Hepatocyte (in vitro differentiated cells): ENCODE measurements around the gene DCAF11. TPM values are rescaled to one million over a fixed set of nuclear protein-coding genes. Genes with fewer than 3 reads are reported as not detected.

Source experiments
- DNase-seq: peaks from one replicate; pipeline ENCODE4 v3.0.0-alpha.2; 2016; ENCODE audit warnings: low spot score
- H2AFZ ChIP-seq: fragments of 200-600 bp; sonication (generic); 2 replicates; pipeline ENCODE4 v1.6.0; 2016; ENCODE audit warnings: antibody characterized with exemption, mild to moderate bottlenecking
- H3K27ac ChIP-seq: fragments of 200-600 bp; sonication (generic); 2 replicates; pipeline ENCODE4 v1.5.1; 2016; ENCODE audit warnings: mild to moderate bottlenecking
- H3K27me3 ChIP-seq: fragments of 200-600 bp; sonication (generic); 2 replicates; pipeline ENCODE4 v1.6.1; 2016
- H3K36me3 ChIP-seq: fragments of 200-600 bp; sonication (generic); replicated peaks from 2 replicates; pipeline ENCODE4 v1.5.1; 2016; ENCODE audit warnings: low read depth; ENCODE audit not compliant: insufficient read depth
- H3K4me1 ChIP-seq: fragments of 200-600 bp; sonication (generic); 2 replicates; pipeline ENCODE4 v1.5.1; 2016; ENCODE audit warnings: mild to moderate bottlenecking, moderate library complexity; ENCODE audit not compliant: insufficient read depth
- H3K4me2 ChIP-seq: fragments of 200-600 bp; sonication (generic); 2 replicates; pipeline ENCODE4 v1.6.0; 2016
- H3K4me3 ChIP-seq: fragments of 200-600 bp; sonication (generic); 2 replicates; pipeline ENCODE4 v1.5.1; 2016; ENCODE audit warnings: mild to moderate bottlenecking
- H3K79me2 ChIP-seq: fragments of 200-600 bp; sonication (generic); 2 replicates; pipeline ENCODE4 v1.6.0; 2017; ENCODE audit warnings: mild to moderate bottlenecking
- H3K9me2 ChIP-seq: fragments of 200-600 bp; sonication (generic); replicated peaks from 2 replicates; pipeline ENCODE4 v1.6.0; 2017; ENCODE audit warnings: mild to moderate bottlenecking; ENCODE audit not compliant: insufficient read depth
- H3K9me3 ChIP-seq: fragments of 200-600 bp; sonication (generic); 2 replicates; pipeline ENCODE4 v1.5.1; 2016; ENCODE audit warnings: low read depth, mild to moderate bottlenecking
- H4K20me1 ChIP-seq: fragments of 200-600 bp; sonication (generic); 2 replicates; pipeline ENCODE4 v1.6.0; 2016; ENCODE audit warnings: mild to moderate bottlenecking; ENCODE audit not compliant: insufficient read depth, poor library complexity, severe bottlenecking
- CTCF ChIP-seq: fragments of 200-600 bp; sonication (generic); IDR thresholded peaks from 2 replicates; pipeline ENCODE4 v1.5.1; 2016; ENCODE audit warnings: antibody characterized with exemption, mild to moderate bottlenecking; ENCODE audit not compliant: poor library complexity
- EZH2 ChIP-seq: fragments of 200-600 bp; sonication (generic); IDR thresholded peaks from 2 replicates; pipeline ENCODE4 v1.6.1; 2016; ENCODE audit warnings: antibody characterized with exemption, mild to moderate bottlenecking, borderline replicate concordance
- EZH2phosphoT487 ChIP-seq: fragments of 200-600 bp; sonication (generic); IDR thresholded peaks from one replicate; pipeline ENCODE4 v1.6.1; 2018; ENCODE audit warnings: antibody characterized with exemption, mild to moderate bottlenecking, low read depth, moderate library complexity; ENCODE audit not compliant: unreplicated experiment, severe bottlenecking
- WGBS: methylation state at CpG from one replicate; pipeline ENCODE4 v1.1.6; 2016; ENCODE audit warnings: low lambda C conversion rate; ENCODE audit errors: missing lambda C conversion rate; 5-methylcytosine and 5-hydroxymethylcytosine counted together
- polyA plus RNA-seq: library from polyadenylated mRNA; unstranded; fragments of >200 nt; fragmentation: Nextera tagmentation; extraction: Ambion mirVana; gene quantifications from 2 replicates; pipeline ENCODE4 v1.2.1, GENCODE V29; 2016
- total RNA-seq: library from RNA; depleted of rRNA; stranded (reverse); fragments of >200 nt; gene quantifications from 2 replicates; pipeline ENCODE4 v1.2.3, GENCODE V29; 2014

The DCAF11 gene
- total and polyA plus RNA-seq, 2 experiments from 2014 or later = 55.6 to 78.9 TPM

DNA sequence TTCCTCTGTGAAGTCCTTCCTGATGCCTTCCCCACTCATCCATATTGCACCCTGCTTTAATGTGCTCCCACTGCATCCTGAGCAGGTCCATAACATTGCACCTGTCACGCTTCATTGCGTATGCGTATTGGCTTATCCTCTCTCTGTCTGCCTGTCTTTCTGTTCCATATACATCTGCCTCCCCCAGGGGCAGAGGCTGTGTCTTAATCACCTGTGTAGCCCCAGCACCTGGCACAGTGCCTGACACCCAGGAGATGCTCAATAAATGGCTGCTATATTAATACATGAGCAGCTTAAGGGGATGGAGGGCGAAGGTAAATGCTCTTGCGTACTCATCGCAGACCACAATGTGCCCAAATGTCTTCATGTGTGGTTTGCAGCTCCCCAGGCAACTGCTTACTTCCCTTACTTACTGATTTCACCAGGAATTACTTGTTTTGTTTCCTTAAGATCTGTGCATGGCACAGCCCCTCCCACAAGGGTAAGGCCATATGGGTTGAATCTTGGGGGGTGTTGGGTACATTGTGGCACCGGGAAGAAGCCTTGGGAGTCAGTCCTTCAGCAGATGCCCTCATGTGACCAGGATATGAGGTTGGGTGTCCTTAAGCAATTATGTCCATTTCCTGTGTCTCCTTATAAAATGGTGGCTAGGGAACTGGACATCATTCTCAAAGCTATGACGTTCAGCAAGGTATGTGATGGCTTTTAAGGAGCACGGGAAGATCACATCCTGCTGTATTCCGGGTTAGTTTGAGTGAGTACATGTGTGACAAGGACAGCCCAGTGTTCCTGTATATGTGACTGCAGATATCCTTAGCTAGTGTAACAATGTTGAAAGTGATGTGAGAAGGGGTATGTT is 44.1 kb upstream of the DCAF11 start:
- peaks cover 4% of the 10 kb centered on the region for H3K4me1 ChIP-seq
- H3K36me3 ChIP-seq = no peaks in the 10 kb centered on the region
- H3K27ac ChIP-seq = no peak overlapping the region
- DNase-seq = no peak
- TF ChIP-seq CTCF = no peak
- TF ChIP-seq EZH2phosphoT487 = no peak
- TF ChIP-seq EZH2 = no peak
- no peaks in the 10 kb centered on the region for H3K9me3 ChIP-seq
- no peaks in the 10 kb centered on the region for H3K9me2 ChIP-seq
- H3K4me3 ChIP-seq = no peak overlapping the region
- H3K27me3 ChIP-seq = peaks cover 3% of the 10 kb centered on the region
- H3K79me2 ChIP-seq = no peaks in the 10 kb centered on the region
- WGBS = 87% methylated on average over 10 of the region's 10 CpGs
- no peak overlapping the region for H3K4me2 ChIP-seq
- no peak overlapping the region for H2AFZ ChIP-seq
- H4K20me1 ChIP-seq = no peaks in the 10 kb centered on the region

DNA sequence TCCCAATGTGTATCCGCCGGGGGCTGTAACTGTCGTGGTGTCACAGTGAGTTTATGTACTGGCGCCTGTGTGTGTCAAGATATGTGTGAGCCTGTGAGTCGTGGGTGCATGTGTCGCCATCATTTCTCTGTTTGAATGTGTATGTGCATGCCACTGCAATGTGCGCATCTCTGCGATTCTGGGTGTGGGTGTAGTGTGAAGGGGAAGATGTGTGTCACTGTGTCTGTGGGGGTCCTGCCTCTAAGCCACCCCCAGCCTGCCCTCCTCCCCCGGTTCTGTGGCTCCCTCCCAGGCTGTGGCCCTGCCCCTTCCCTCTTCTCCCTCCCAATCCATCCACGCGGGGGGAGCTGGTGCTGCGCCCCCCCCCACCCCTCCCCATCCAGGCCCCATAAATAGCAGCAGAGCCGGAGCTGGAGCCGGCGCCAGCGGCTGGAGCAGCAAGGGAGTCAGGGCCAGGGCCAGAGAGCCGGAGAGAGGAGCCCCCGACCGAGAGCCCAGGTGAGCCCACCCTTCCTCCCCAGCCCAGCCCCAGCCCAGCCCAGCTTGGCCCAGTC is 43.4 kb upstream of the DCAF11 start, which contains the start of gene CPNE6:
Gene CPNE6 (plus strand): TSS at position 419 of the 554 bp plus-strand sequence. CDS start 1,375 bp downstream, outside the sequence.
- no peaks in the 10 kb centered on the region for H3K36me3 ChIP-seq
- no peak within 1 kb of the TSS for H3K27ac ChIP-seq
- peaks cover 4% of the 10 kb centered on the region for H3K4me1 ChIP-seq
- 89% methylated on average over 12 of the region's 19 CpGs for WGBS
- H3K4me2 ChIP-seq = no peak within 1 kb of the TSS
- TF ChIP-seq EZH2 = no peak
- no peak for TF ChIP-seq EZH2phosphoT487
- H3K9me2 ChIP-seq = no peaks in the 10 kb centered on the region
- no peak within 1 kb of the TSS for H3K4me3 ChIP-seq
- DNase-seq = no peak
- peaks cover 3% of the 10 kb centered on the region for H3K27me3 ChIP-seq
- no peaks in the 10 kb centered on the region for H4K20me1 ChIP-seq
- H2AFZ ChIP-seq = no peak within 1 kb of the TSS
- H3K9me3 ChIP-seq = no peaks in the 10 kb centered on the region
- no peaks in the 10 kb centered on the region for H3K79me2 ChIP-seq

- H3K4me3 ChIP-seq = no peak overlapping the region
- no peaks in the 10 kb centered on the region for H4K20me1 ChIP-seq
- peaks cover 3% of the 10 kb centered on the region for H3K27me3 ChIP-seq
- H3K4me2 ChIP-seq = no peak overlapping the region
- H3K27ac ChIP-seq = no peak overlapping the region
- H3K4me1 ChIP-seq = peaks cover 1% of the 10 kb centered on the region
- H3K36me3 ChIP-seq = no peaks in the 10 kb centered on the region
- no peaks in the 10 kb centered on the region for H3K9me3 ChIP-seq
- H3K9me2 ChIP-seq = no peaks in the 10 kb centered on the region
- H3K79me2 ChIP-seq = no peaks in the 10 kb centered on the region
- TF ChIP-seq CTCF (no peak), EZH2phosphoT487 (no peak), EZH2 (no peak)
- 82% methylated on average over 12 of the region's 12 CpGs for WGBS
- no peak for DNase-seq
- H2AFZ ChIP-seq = no peak overlapping the region
Observed at GRCh38 chr14:24071836-24072430, 42.6 kb upstream of the DCAF11 start.

- no peaks in the 10 kb centered on the region for H4K20me1 ChIP-seq
- 92% methylated on average over 7 of the region's 7 CpGs for WGBS
- H3K9me3 ChIP-seq = no peaks in the 10 kb centered on the region
- no peak overlapping the region for H3K4me2 ChIP-seq
- no peak overlapping the region for H2AFZ ChIP-seq
- TF ChIP-seq CTCF (no peak), EZH2phosphoT487 (no peak), EZH2 (no peak)
- no peak overlapping the region for H3K4me3 ChIP-seq
- no peak for DNase-seq
- no peaks in the 10 kb centered on the region for H3K9me2 ChIP-seq
- no peak overlapping the region for H3K27ac ChIP-seq
- H3K27me3 ChIP-seq = peaks cover 3% of the 10 kb centered on the region
- no peaks in the 10 kb centered on the region for H3K79me2 ChIP-seq
- H3K4me1 ChIP-seq = no peaks in the 10 kb centered on the region
- H3K36me3 ChIP-seq = no peaks in the 10 kb centered on the region
Observed at GRCh38 chr14:24072436-24072835, 42.1 kb upstream of the DCAF11 start.
